Stimulated activated CD4-positive, alpha-beta T cell treated with anti-CD3 and anti-CD28 coated beads, Interleukin-4, amount 100 ng/mL, for 1 hour (primary cell): Measurements from ENCODE around the gene GOLT1A.

Source experiments
- DNase-seq: peaks from one replicate; pipeline ENCODE4 v3.0.0-alpha.2; 2020

Gene GOLT1A

GRCh38 chr1:204190212-204191211 lies 23.3 kb downstream of the GOLT1A start:
- DNase-seq, result peak; percentile 19

- no peak for DNase-seq
These were observed 24.7 kb downstream of the GOLT1A start for GRCh38 chr1:204188959-204189639.

- no peak for DNase-seq
These were observed 27.2 kb downstream of the GOLT1A start for GRCh38 chr1:204186597-204186996.

GRCh38 chr1:204181116-204181515 lies 32.7 kb downstream of the GOLT1A start:
- DNase-seq, result no peak

GRCh38 chr1:204180133-204180532 lies 33.7 kb downstream of the GOLT1A start:
- no peak for DNase-seq

- DNase-seq, result no peak
These were observed 35.1 kb downstream of the GOLT1A start for GRCh38 chr1:204178487-204179281.

GRCh38 chr1:204177133-204177532 lies 36.7 kb downstream of the GOLT1A start:
- DNase-seq, result no peak

- no peak for DNase-seq
These were observed 37.7 kb downstream of the GOLT1A start for GRCh38 chr1:204176049-204176448.

GRCh38 chr1:204174958-204175357 lies 38.8 kb downstream of the GOLT1A start:
- no peak for DNase-seq

- no peak for DNase-seq
These were observed 41.3 kb downstream of the GOLT1A start for GRCh38 chr1:204172404-204173029.

GRCh38 chr1:204171751-204172178 lies 42.0 kb downstream of the GOLT1A start:
- no peak for DNase-seq

GRCh38 chr1:204170494-204171155 lies 43.2 kb downstream of the GOLT1A start:
- DNase-seq, result no peak

GRCh38 chr1:204169858-204170257 lies 43.9 kb downstream of the GOLT1A start:
- no peak for DNase-seq

- no peak for DNase-seq
These were observed 46.1 kb downstream of the GOLT1A start for GRCh38 chr1:204167730-204168129.

GRCh38 chr1:204166219-204166618 lies 47.6 kb downstream of the GOLT1A start, which contains the start of gene REN:
Gene REN (minus strand): TSS chr1:204166337. CDS start chr1:204166293, 44 bp downstream.
- DNase-seq, result no peak

- DNase-seq, result peak; percentile 82
These were observed 51.2 kb downstream of the GOLT1A start for GRCh38 chr1:204162494-204163074.

- no peak for DNase-seq
These were observed 51.9 kb downstream of the GOLT1A start for GRCh38 chr1:204161609-204162493.

- DNase-seq, result no peak
These were observed 55.8 kb downstream of the GOLT1A start for GRCh38 chr1:204157962-204158361.

- no peak for DNase-seq
These were observed 57.9 kb downstream of the GOLT1A start for GRCh38 chr1:204155881-204156280.

GRCh38 chr1:204154568-204155255 lies 59.1 kb downstream of the GOLT1A start:
- no peak for DNase-seq
